Inferior parietal cortex (tissue), 1 donor: Measurements from ENCODE around the gene ZNF77.
"Not testable (repeated sequence)": the region's sequence is repeated elsewhere in the genome, so short reads cannot be mapped to it uniquely, and the experiment has no call there.

Experiments used
- DNase-seq: peaks from one replicate; pipeline ENCODE4 v3.0.0-alpha.2; 2016; ENCODE audit errors: extremely low spot score

ZNF77 gene

DNA sequence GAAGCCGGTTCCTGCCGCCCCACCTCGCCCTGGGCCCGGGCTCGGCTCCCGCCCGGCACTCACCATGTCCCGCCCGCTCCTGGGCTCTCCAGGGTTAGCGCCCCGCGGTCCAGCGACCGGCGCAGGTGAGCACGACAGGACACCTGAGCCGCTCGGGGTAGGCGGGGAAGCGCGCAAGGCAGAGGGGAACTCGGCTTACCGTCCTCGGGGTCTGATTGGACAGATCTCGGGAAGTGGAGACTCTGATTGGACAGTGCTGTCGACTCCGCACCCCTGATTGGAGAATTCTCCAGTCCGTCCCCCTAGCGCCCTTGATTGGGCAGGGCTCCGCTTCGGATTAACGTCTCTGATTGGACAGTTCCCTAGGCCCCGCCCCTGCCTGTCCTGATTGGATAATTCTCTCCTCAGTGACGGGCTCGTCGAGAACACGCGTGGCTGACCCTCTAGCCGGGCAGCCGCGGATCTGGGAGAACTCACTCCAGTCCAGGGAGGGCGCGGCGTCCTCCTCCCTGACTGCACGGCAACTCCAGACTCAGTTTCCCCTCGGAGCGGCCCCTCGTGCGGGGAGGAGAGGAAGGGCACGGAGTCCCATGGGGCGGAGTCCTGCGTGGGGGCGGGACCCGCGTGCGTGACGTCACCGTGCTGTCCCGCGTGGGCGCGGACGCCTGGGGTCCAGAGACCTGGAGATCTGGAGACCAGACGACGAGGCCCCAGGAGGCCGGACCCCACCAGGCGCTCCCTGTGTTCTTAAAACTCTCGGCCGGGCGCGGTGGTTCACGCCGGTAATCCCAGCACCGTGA is at the start of gene ZNF77:
Gene ZNF77, minus strand, starts transcription at position 197 of the 800 bp plus-strand sequence. Its CDS starts 131 bp downstream, at position 66.
- peak; percentile 99 for DNase-seq

GRCh38 chr19:2993579-2993978 is 48.8 kb upstream of the ZNF77 start:
- DNase-seq, result no peak

DNA sequence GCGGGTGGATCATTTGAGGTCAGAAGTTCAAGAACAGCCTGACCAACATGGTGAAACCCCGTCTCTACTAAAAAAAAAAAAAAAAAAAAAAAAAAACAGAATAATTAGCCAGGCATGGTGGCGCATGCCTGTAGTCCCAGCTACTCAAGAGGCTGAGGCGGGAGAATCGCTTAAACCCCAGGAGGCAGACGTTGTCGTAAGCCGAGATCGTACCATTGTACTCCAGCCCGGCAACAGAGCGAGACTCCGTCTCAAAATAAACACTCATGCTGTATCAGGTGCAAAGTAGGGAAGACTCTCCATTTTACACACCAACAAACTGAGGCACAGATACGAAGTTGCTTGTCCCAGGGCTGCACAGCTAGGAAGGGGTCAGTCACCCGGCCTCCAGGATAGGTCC is 48.2 kb upstream of the ZNF77 start:
- no peak for DNase-seq

- not testable (repeated sequence) for DNase-seq
Measured at GRCh38 chr19:2992333-2992732, 47.6 kb upstream of the ZNF77 start.

- DNase-seq, result no peak
Measured at GRCh38 chr19:2989236-2989946, 44.6 kb upstream of the ZNF77 start.

DNA sequence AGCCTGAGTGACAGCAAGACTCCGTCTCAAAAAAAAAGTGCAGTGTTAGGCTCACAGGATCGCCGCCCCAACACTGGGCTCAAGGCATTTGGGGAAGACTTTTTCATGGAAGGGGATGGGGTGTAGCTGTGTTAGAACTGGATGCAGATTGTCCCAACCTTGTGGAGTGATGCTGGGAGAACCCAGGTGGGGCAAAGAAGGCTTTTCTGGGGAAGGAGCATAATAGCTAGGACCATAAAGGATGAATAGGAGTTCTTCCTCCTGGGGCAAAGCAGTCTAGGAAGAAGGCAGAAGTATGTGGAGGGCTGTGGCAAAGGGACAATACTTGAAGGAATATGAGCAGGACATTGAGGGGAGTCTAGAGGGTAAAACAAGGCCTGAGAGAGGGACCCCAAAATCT is 43.8 kb upstream of the ZNF77 start:
- no peak for DNase-seq

- no peak for DNase-seq
Measured at GRCh38 chr19:2987797-2988196, 43.0 kb upstream of the ZNF77 start.

DNA sequence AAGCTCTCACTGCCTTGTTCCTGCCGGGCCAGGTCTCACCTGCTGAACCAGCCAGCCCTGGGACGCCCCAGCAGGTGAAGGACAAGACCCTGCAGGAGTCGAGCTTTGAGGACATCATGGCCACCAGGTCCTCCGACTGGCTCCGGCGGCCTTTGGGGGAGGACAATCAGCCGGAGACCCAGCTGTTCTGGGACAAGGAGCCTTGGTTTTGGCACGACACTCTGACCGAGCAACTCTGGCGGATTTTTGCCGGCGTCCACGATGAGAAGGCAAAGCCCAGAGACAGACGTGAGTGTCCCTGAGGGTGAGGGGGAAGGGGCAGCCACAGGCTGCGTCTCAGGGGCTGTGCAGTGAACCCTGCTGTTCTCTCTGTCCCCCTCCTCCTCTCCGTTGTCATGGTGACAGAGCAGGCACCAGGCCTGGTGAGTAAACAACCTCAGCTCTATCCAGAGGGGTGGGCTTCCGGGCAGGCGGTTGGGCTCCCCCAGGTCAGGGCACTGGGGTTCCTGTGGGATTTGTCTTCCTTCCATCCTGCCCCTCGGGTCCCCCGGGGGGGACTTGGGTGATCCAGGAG is 42.3 kb upstream of the ZNF77 start:
- DNase-seq, result no peak

DNA sequence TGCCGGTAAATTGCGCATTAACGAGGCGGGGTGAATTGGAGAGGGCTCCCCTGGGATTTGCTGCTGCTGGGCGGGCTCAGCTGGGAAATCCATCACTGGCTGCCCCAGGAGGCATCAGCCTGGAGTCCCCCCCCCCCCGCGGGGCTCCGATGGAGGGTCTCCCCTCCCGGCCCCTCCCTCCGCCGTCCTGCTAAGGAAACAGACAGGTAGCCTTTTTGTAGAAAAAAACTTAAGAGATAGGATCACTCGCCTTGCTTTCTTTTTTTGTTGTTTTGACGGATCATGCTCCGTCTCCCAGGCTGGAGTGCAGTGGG is 39.4 kb upstream of the ZNF77 start:
- no peak for DNase-seq

DNA sequence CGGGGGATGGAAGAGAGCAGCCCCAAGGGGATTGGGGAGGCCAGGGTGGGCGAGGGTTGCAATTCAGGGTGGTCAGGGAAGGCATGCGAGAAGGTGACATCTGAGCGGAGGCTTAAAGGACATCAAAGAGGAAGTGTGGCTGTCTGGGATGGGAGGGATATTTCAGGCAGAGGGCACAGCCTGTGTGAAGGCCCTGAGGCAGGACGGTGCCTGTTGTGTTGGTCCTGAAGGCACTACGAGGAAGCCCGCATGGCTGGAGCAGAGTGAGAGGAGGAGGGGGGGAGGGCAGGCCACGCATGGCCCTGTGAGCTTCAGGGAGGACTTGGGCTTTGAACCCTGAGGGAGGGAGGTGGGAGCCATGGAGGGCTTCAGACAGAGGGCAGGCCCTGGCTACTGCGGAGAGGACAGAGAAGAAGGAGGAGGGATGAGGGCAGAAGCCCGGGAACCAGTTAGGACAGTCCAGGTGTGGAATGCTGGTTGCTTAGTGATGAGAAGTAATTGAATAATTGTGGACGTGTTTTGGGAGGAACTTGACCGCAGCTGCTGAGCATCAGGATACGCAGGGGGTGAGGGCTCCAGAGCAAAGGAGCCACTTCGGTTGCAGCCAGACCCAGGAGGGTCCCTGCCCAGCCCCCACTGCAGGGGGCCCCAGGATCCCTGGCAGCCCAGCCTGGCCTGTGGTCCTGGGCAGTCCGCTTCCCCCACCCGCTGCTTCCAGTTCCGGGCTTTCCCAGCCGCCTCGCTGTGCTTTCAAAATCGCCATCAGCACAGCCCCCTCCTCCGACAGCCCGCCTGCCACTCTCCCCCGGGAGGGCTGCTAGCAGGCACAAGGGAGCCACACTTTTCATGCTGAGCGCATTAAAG is 38.8 kb upstream of the ZNF77 start:
- DNase-seq, result no peak

- DNase-seq, result peak; percentile 31
Measured at GRCh38 chr19:2982983-2983350, 38.2 kb upstream of the ZNF77 start.

DNA sequence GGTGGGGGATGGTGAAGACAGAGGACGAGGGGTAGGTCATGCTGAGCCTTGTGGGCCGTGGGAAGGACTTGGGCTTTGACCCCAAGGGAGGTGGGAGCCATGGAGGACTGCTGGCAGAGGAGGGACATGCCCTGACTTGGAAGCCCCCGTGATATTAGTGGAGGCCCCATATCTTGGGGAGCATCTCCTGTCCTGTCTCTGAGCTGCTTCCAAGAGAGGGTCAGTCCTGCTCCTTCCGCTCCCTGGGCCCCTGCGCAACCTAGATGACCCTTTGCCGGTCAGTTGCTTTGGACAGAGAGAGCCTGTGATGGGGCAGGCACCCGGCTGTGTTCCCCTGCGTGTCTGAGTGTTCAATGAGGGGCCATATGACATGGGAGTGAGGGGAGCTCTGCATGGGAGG is 37.8 kb upstream of the ZNF77 start:
- no peak for DNase-seq

DNA sequence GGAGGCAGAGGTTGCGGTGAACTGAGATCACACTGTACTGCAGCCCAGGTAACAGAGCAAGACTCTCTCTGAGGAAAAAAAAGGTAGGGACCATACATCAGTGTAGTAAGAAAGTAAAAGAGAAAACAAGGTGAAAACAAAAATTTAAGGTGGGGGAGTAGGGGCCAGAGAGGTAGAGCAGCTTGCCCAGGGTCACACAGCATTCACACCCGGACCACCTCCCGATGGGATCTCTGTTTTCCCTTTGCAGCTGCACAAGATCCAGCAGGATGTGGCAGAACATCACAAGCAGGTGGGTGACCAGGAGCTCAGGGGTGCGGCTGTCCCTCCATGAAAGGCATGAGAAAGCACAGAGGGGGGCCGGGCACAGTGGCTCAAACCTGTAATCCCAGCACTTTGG is 37.1 kb upstream of the ZNF77 start:
- DNase-seq, result no peak

GRCh38 chr19:2978772-2979171 is 34.0 kb upstream of the ZNF77 start:
- no peak for DNase-seq

DNA sequence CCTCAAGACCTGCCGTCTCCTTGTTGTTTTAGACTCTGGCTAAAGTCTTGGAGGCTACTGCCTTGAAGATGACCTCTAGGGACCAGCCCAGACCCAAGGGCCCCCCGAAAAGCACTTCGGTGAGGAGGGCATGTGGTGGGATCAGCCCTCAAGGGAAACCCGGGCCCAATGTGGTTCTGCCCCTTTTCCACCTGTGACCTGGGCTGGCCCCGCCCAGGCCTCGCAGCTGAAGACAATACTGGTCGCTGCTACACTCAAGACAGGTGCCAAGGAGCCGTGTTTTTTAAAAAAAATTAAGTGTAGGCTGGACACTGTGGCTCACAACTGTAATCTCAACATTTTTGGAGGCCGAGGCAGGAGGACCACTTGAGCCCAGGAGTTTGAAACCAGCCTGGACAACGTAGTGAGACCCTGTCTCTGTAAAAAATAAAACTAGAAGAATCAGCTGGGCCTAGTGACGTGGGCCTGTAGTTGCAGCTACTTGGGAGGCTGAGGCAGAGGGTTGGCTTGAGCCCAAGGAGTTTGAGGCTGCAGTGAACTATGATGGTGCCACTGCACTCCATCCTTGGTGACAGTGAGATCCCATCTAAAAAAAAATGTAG is 33.5 kb upstream of the ZNF77 start:
- DNase-seq, result no peak

GRCh38 chr19:2977746-2978138 is 33.0 kb upstream of the ZNF77 start:
- DNase-seq, result no peak

DNA sequence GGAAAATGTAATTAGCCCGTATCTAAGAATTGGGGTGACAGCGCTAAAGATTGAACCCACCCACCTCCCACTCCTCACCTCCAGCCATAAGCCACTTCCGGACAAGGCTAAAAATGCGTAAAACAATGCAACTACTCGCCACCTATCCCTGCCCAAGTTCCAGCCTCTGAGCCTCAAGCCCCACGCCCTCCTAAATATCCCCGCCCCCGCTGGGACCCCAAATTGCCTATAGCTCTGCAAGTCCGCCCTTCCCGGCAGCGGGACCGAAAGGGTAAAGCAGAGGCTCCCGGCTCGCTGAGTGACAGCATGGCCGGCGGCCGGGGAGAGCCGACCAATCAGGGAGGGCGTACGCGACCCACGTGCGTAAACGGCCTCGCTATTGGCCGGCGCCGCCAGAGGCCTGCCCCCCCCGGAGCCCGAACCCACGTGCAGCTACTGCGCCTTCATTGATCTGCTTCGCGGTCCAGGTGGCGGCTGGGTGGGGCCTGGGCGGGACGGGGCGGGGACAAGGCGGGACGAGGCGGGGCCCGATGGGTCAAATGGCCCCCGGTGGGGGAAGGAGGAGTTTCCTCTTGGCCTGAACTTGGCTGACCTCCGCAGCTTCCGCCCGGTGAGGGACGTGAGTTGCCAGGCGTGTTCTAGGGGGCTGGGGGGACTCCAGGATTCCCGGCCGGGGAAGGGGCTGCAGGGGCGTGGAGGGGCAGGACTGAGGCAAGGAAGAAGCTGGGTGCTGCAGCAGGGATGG is 32.4 kb upstream of the ZNF77 start, which contains the start of gene TLE6:
Gene TLE6, plus strand, starts transcription at position 564 of the 745 bp plus-strand sequence. CDS start 670 bp downstream, outside the sequence.
- peak; percentile 90 for DNase-seq

GRCh38 chr19:2976609-2977000 is 31.8 kb upstream of the ZNF77 start:
- DNase-seq, result no peak

GRCh38 chr19:2974342-2975041 is 29.7 kb upstream of the ZNF77 start:
- no peak for DNase-seq

- no peak for DNase-seq
Measured at GRCh38 chr19:2973229-2973628, 28.5 kb upstream of the ZNF77 start.
